ENCODE results near the gene GDA. TPM values are rescaled to one million over a fixed set of nuclear protein-coding genes. Genes with fewer than 3 reads are reported as not detected.

Gene GDA
- not detected for total RNA-seq

GRCh38 chr9:72149231-72149975 lies at the start of gene GDA:
GDA (plus strand) TSS chr9:72149440; CDS start chr9:72149560, 120 bp downstream.

Other genes with a start within 250 kb of the GDA start
- 10 to 100 TPM; 20.8 to 24.6 TPM for gene ABHD17B, start 238.2 kb upstream of the GDA start, total RNA-seq
- gene C9orf85, start 237.8 kb upstream of the GDA start, total RNA-seq: 10 to 100 TPM; 11.0 to 14.5 TPM
- not detected for gene C9orf57, start 88.8 kb upstream of the GDA start, total RNA-seq
- gene ZFAND5, start 215.8 kb downstream of the GDA start, total RNA-seq: 10 to 100 TPM; 71.4 to 76.9 TPM